Skeletal muscle cell (primary cell): ENCODE results near the gene CCL5.
"Not testable (repeated sequence)": the region's sequence is repeated elsewhere in the genome, so short reads cannot be mapped to it uniquely, and the experiment has no call there.

Experiments
- DNase-seq: peaks from one replicate; pipeline ENCODE4 v3.0.0-alpha.2; 2010; ENCODE audit warnings: low read depth
- H3K4me3 ChIP-seq: 2 replicates; pipeline ENCODE4 v1.5.1; 2011; ENCODE audit warnings: low read depth, mild to moderate bottlenecking, control low read depth, low read length, moderate library complexity

Gene CCL5

DNA sequence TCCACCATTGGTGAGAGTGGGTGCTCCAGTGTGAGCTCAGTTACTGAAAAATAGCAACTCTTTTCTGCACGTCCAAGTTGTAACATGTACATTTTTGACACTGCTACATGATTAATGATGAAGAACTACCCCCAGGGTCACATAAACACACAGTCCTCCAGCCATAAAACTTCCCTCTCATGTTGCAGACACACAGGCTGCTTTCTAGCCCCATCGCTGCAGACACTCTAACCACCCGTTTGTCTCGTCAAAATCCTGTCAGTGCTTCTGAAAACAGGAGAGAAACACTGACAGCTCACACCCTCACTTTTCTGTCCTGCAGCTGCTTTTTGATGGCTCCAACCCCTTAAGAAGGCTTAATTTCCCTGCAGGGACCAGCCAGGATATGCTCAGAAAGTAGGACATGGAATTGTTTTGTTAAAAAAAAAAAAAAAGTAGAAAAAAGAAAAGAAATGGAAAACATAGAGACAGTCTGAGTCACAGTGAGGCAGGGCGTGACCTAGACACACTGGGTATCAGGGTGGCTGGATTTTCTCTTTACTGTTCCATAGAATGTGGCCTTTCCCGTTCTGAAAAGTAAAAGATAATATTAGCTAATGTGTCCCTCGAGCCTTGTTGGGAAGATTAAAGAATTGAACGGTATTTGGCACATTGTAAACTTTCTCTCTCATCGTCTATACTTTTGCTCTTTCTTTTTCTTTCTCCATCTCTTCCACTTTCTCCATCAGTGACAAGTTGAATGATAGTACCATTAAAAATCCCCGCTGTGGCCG, 20.7 kb upstream of the CCL5 start:
- DNase-seq = peak; percentile 34
- H3K4me3 ChIP-seq = no peak overlapping the region

DNA sequence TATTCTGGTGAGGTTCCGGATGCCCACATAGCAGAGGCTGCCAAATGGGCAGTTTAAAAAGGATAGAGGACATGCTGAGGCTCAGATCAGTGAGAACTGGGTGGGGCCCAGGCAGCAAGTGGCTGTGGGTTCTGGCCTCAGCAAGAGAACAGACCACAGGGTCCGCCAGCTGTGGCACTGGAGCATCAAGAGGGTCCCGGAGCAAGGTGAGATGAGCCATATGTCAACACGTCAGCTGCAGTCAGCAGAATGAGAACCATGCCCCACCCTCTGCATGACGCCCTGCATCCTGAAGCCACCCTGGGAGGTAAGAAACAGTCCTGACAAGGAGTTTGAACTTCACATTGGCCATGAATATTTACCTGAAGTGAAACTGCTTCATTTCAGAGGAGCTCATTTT, 20.1 kb upstream of the CCL5 start:
- H3K4me3 ChIP-seq = no peak overlapping the region
- no peak for DNase-seq

DNA sequence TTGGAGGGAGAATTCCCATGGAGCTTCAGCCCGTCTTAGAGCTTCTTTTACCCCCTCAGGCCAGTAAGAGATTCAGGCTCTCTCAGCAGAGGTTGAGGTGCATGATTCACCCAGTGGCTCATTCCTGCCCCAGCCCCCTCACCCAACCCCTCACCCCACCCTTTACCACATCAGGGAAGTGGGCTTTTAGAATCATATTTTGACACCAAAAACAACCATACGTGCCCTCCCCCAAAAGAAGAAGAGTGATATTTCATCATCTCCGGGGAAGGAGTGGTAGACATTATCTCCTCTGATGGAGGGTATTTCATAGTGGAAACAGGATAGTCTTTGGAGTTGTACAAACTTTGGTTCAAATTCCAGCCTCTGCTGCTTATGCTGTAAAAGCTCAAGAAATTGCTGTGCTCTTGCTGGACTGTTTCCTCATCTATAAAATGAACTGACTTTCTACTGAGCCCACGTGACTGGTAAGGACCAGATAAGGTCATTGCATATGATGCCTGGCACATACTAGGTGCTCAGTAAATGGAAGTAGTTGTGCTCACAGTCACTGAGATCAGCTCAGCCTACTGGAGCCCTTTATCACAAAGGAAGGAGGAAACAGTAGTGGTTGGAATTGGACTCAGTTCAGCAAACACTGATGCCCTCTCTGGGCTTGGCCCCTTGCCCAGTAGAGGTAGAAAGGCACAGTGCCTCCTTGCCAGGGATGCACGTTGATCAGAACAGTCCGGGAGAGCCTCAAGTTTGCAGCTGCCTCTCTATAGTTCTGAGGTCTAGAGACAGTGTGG, 18.3 kb upstream of the CCL5 start:
- no peak overlapping the region for H3K4me3 ChIP-seq
- DNase-seq = no peak

DNA sequence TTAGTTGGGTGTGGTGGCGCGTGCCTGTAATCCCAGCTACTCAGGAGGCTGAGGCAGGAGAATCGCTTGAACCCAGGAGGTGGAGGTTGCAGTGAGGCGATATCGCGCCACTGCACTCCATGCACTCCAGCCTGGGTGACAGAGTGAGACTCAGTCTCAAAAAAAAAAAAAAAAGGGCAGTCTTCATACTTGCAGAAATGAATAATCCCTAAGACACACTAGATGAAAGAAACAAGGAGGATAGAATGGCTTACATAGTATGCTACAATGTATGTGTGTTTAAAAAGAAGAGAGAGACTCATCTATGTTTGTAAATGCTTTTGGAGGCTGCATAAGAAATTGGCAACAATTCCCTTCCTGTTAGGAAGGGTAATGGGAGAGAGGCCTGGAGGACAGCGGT, 17.6 kb upstream of the CCL5 start:
- not testable (repeated sequence) for H3K4me3 ChIP-seq, DNase-seq

DNA sequence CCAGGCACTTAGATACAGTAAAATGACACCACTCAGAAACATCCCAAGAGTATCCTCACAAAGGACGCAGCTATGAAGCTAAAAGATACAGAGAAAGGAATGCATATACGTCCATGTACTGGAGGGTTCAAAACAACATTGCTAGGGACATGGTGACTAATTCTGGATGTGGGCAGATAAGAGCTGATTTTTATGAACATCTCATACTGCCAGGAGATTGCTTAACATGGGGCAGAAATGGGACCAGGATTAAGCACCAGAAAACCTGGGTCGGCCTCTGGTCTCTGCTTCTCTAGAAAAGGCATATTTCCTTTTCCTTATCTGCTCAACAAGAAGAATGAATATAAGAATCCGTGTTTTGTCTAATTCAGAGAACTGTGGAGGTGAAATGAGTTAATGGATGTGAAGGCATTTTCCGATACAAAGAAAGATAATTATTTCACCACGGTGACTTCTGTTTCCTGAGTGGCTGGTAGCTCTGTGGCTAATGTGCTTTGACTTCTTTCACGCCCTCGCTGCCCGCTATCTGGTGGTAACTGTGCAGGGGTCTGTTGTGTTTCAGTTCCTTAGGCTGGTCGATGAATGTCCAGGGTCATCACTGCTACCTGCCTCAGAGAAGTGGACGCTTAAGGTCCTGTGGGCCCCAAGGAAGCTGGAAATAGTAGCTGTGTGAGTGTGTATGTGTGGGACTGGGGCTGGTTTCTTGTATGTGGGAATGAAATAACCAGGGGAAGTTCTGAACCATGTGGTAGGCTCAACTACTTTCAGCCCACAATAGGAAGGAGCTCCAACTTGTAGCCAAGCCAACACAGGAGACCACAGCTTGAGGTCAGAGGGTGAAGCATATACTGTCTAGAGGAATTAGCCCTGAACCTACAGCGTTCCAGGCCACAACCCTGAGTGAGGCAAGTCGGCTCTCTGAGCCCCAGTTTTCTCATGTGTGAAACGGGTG, 15.8 kb upstream of the CCL5 start:
- H3K4me3 ChIP-seq = no peak overlapping the region
- DNase-seq = peak; percentile 12

GRCh38 chr17:35894206-35894605, 14.0 kb upstream of the CCL5 start:
- DNase-seq = no peak

DNA sequence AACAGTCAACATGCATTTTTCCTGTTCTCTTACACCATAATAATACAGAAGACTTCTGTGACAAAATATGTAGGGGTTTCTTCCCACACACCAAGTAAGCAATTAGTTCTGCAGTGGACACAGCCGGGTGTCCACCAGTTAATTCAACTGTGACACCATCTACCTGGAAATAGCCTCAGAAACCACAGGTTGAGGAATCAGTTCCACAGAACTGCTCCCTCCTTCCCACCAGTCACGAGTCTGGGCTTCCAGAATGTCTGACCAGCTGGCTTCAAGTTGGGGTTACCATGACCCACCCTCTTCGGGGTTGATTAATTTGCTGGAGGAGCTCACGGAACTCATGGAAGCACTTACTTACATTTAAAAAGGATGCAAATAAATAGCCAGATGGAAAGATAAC, 13.6 kb upstream of the CCL5 start:
- no peak for DNase-seq
- H3K4me3 ChIP-seq = no peak overlapping the region

More at GRCh38 chr17:35894206-35894605, 14.0 kb upstream of the CCL5 start:
- H3K4me3 ChIP-seq = no peak overlapping the region

DNA sequence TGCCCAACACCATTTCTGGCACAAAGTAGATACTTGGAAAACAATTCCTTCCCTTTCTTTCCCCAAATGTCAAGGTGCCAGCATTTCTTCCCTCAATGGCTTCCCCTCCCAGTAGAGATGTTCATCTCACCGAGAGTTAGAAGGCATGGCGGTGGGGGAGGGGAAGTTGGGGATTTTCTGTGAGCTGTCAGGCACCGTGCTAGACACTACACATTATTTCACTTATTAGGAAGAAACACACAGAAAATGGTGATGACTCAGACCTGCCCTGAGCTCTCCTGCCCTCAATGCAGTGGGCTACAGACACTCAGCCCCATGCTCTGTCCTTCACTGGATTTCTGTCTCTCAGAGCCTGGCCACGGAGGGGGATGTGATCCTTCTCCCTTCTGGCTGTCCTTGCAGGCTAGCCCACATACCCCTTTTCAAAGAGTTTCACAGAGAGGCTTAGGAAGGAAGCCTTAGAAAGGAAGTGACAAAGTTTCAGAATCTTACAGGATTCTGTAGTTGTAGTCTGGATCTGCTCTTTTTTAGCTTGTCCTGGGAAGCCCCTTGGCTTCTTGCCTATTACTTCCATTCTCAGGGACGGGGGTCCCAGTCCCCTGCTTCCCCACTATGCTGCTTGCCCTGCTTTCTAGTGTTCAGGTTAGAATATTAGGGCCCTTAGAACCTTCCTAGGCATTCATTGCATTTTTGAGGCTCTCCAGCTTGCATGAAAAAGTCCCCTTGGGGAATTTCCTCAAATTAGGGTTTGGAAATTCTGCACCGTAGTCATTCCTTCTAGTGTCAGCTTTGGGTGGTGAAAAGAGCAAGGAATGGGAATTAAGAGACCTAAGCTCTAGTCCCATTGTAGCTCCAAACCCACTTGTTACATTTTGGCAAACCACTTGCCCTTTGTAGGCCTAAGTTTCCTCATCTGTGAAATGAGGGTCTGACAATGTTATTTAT, 12.2 kb upstream of the CCL5 start:
- no peak overlapping the region for H3K4me3 ChIP-seq
- no peak for DNase-seq

- H3K4me3 ChIP-seq = no peak overlapping the region
- no peak for DNase-seq
These were observed 11.1 kb upstream of the CCL5 start for GRCh38 chr17:35891269-35891668.

- DNase-seq = no peak
- H3K4me3 ChIP-seq = no peak overlapping the region
These were observed 10.6 kb upstream of the CCL5 start for GRCh38 chr17:35890774-35891155.

- no peak for DNase-seq
- no peak overlapping the region for H3K4me3 ChIP-seq
These were observed 9.9 kb upstream of the CCL5 start for GRCh38 chr17:35889818-35890773.

DNA sequence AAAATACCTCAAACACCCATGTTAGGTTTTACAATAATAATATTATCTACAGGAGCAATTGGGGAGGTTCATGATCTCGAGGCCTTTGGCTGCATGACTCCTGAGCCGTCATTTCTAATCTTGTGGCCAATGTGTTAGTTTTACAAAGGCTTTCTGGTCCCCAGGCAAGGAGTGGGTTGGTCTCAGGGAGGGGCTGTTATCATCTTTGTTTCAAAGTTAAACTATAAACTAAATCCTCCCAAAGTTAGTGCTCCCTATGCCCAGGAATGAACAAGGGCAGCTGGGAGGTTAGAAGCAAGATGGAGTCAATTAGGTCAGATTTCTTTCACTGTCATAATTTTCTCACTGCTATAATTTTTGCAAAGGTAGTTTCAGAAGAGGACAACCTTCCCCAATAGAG, 9.1 kb upstream of the CCL5 start:
- DNase-seq = no peak
- no peak overlapping the region for H3K4me3 ChIP-seq

DNA sequence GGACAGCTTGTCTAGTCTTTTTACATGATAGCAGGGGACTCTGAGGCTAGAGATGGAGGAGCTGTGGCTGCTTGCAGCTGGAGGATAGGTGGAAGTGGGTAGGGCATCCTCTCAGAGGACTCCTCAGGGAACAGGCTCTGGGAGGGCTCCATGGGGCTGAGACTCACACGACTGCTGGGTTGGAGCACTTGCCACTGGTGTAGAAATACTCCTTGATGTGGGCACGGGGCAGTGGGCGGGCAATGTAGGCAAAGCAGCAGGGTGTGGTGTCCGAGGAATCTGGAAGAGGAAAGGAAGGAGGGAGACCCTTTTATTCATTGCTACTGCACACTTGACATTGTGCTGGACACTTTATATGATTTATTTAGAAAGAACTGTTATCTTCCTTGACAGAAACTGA, 1.8 kb downstream of the CCL5 start:
- no peak for DNase-seq

GRCh38 chr17:35877345-35878029, 2.7 kb downstream of the CCL5 start:
- H3K4me3 ChIP-seq = no peak overlapping the region
- no peak for DNase-seq

More for the DNA sequence above, 1.8 kb downstream of the CCL5 start:
- no peak overlapping the region for H3K4me3 ChIP-seq

- no peak overlapping the region for H3K4me3 ChIP-seq
These were observed 3.6 kb downstream of the CCL5 start for GRCh38 chr17:35876534-35876933.

GRCh38 chr17:35875800-35876139, 4.4 kb downstream of the CCL5 start:
- no peak overlapping the region for H3K4me3 ChIP-seq
- no peak for DNase-seq

More at GRCh38 chr17:35876534-35876933, 3.6 kb downstream of the CCL5 start:
- no peak for DNase-seq

GRCh38 chr17:35875072-35875799, 4.9 kb downstream of the CCL5 start:
- DNase-seq = no peak
- no peak overlapping the region for H3K4me3 ChIP-seq
